HEK293 (cell line): ENCODE data around the gene MBD3L3.

ENCODE experiments used
- PBX3 ChIP-seq: sonication (generic); formaldehyde crosslinking; IDR thresholded peaks from 2 replicates; pipeline ENCODE4 v1.8.1; 2022; ENCODE audit warnings: mild to moderate bottlenecking, moderate library complexity, missing genetic modification reagents
- PRDM2 ChIP-seq: fragments of 450-650 bp; formaldehyde crosslinking; IDR thresholded peaks from 2 replicates; pipeline ENCODE4 v1.5.1; 2016; ENCODE audit warnings: missing biosample characterization, missing genetic modification characterization, borderline replicate concordance
- SETDB1 ChIP-seq: IDR thresholded peaks from one replicate; pipeline ENCODE4 v1.6.1; 2017; ENCODE audit warnings: mild to moderate bottlenecking, low read length, moderate library complexity, mixed read lengths; ENCODE audit not compliant: insufficient read length
- ZBTB21 ChIP-seq: fragments of 450-650 bp; formaldehyde crosslinking; IDR thresholded peaks from 2 replicates; pipeline ENCODE4 v1.5.1; 2017; ENCODE audit warnings: missing biosample characterization, missing genetic modification characterization
- ZNF23 ChIP-seq: fragments of 450-650 bp; formaldehyde crosslinking; IDR thresholded peaks from 2 replicates; pipeline ENCODE4 v1.5.1; 2016; ENCODE audit warnings: missing biosample characterization, missing genetic modification characterization, borderline replicate concordance
- ZNF335 ChIP-seq: fragments of 450-650 bp; formaldehyde crosslinking; conservative IDR thresholded peaks from 2 replicates; pipeline ENCODE4 v1.5.1; 2016; ENCODE audit warnings: missing biosample characterization, missing genetic modification characterization
- ZNF558 ChIP-seq: fragments of 450-650 bp; formaldehyde crosslinking; IDR thresholded peaks from 2 replicates; pipeline ENCODE4 v1.5.1; 2016; ENCODE audit warnings: missing biosample characterization, missing genetic modification characterization
- ZNF76 ChIP-seq: fragments of 450-650 bp; formaldehyde crosslinking; IDR thresholded peaks from 2 replicates; pipeline ENCODE4; 2016; ENCODE audit warnings: low read depth, missing biosample characterization, missing genetic modification characterization, borderline replicate concordance
- TF ChIP-seq, protein P1 (sequence below): fragments of 450-650 bp; formaldehyde crosslinking; IDR thresholded peaks from 2 replicates; pipeline ENCODE4 v1.5.1; 2016; ENCODE audit warnings: missing biosample characterization, missing genetic modification characterization
- TF ChIP-seq, protein P2 (sequence below): fragments of 450-650 bp; formaldehyde crosslinking; IDR thresholded peaks from 2 replicates; pipeline ENCODE4 v1.5.1; 2016; ENCODE audit warnings: missing biosample characterization, missing genetic modification characterization, low read depth

DNA sequence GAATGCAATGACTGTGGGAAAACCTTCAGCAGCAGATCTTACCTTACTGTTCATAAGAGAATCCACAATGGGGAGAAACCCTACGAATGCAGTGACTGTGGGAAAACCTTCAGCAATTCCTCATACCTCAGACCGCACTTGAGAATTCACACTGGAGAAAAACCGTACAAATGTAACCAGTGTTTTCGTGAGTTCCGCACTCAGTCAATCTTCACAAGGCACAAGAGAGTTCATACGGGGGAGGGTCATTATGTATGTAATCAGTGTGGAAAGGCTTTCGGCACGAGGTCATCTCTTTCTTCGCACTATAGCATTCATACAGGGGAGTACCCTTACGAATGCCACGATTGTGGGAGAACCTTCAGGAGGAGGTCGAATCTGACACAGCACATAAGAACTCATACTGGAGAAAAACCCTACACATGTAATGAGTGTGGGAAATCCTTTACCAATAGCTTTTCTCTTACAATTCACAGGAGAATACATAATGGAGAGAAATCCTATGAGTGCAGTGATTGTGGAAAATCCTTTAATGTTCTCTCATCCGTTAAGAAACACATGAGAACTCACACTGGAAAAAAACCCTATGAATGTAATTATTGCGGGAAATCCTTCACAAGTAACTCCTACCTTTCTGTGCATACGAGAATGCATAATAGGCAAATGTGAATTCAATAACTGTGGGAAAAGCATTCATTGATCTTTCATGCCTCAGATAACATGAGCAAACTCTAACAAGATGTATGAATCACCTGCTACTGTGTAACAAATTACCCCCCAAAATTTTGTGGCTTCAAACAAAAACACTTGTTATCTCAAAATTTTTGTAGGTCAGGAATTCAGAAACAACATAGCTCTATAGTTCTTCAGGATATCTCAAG, 24.8 kb upstream of the MBD3L3 start:
- TF ChIP-seq SETDB1: peak; percentile 100
- TF ChIP-seq, protein P1, sequence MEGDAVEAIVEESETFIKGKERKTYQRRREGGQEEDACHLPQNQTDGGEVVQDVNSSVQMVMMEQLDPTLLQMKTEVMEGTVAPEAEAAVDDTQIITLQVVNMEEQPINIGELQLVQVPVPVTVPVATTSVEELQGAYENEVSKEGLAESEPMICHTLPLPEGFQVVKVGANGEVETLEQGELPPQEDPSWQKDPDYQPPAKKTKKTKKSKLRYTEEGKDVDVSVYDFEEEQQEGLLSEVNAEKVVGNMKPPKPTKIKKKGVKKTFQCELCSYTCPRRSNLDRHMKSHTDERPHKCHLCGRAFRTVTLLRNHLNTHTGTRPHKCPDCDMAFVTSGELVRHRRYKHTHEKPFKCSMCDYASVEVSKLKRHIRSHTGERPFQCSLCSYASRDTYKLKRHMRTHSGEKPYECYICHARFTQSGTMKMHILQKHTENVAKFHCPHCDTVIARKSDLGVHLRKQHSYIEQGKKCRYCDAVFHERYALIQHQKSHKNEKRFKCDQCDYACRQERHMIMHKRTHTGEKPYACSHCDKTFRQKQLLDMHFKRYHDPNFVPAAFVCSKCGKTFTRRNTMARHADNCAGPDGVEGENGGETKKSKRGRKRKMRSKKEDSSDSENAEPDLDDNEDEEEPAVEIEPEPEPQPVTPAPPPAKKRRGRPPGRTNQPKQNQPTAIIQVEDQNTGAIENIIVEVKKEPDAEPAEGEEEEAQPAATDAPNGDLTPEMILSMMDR (tag by site-specific recombination): no peak
- no peak for TF ChIP-seq ZNF76 (tag by site-specific recombination)
- no peak for TF ChIP-seq ZNF23 (tag by site-specific recombination)
- no peak for TF ChIP-seq ZNF335 (tag by site-specific recombination)
- no peak for TF ChIP-seq PBX3
- no peak for TF ChIP-seq ZBTB21 (tag by site-specific recombination)
- TF ChIP-seq PRDM2: no peak
- no peak for TF ChIP-seq ZNF558 (tag by site-specific recombination)
- TF ChIP-seq, protein P2, sequence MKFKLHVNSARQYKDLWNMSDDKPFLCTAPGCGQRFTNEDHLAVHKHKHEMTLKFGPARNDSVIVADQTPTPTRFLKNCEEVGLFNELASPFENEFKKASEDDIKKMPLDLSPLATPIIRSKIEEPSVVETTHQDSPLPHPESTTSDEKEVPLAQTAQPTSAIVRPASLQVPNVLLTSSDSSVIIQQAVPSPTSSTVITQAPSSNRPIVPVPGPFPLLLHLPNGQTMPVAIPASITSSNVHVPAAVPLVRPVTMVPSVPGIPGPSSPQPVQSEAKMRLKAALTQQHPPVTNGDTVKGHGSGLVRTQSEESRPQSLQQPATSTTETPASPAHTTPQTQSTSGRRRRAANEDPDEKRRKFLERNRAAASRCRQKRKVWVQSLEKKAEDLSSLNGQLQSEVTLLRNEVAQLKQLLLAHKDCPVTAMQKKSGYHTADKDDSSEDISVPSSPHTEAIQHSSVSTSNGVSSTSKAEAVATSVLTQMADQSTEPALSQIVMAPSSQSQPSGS (tag by site-specific recombination): no peak
